NCI-H460 (cell line): ENCODE data around the gene SMAD6. TPM values are rescaled to one million over a fixed set of nuclear protein-coding genes. Genes with fewer than 3 reads are reported as not detected.

Experiments
- DNase-seq: peaks from one replicate; pipeline ENCODE4 v3.0.0-alpha.2; 2016; ENCODE audit warnings: low read depth; ENCODE audit errors: extremely low read depth
- polyA plus RNA-seq: library from polyadenylated mRNA; depleted of rRNA; stranded (reverse); fragments of >200 nt; gene quantifications from 2 replicates; pipeline ENCODE4 v1.2.3, GENCODE V29; 2014; cell fraction: nucleus; rRNA removed
- total RNA-seq: library from RNA; depleted of rRNA; stranded (reverse); fragments of >200 nt; shearing (Covaris generic); gene quantifications from 2 replicates; pipeline ENCODE4 v1.2.3, GENCODE V29; 2014; rRNA removed

SMAD6 gene
- total RNA-seq = 4.0 and 4.8 TPM in 2 replicates
- 21.6 and 24.0 TPM in 2 replicates for polyA plus RNA-seq

DNA sequence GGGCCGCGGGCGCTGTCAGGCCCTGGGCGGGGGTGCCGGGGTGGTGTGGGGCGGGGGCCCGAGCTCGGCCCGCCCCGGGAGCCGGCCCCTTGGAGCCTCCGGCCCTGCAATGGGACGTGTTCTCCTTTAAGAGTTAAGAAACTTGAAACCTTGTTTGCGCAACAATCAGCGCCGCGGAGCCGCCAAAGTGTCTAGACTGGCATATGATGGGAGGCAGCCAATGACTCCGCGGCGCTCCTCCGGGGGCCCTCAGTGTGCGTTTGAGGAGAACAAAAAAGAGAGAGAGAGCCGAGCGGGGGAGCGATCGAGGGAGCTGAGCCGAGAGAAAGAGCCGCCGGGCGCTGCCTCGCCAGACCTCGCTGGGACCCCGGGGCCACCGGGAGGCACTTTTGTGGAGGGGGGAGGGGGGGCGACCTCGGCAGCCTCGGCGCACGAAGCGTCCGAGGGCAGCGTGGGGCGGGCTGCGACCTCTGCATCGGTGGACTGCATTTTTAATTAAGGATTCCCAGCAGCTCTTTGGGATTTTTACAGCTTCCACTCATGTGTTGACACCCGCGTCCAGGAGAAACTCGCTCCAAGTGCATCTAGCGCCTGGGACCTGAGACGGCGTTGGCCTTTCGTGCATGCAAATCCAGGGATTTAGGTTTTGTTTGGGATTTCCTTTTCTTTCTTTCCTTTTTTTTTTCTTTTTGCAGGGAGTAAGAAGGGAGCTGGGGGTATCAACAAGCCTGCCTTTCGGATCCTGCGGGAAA lies at the start of gene SMAD6:
Gene SMAD6 (plus strand): TSS at position 202 of the 752 bp plus-strand sequence. CDS start 1,023 bp downstream, outside the sequence.
- peak; percentile 96 for DNase-seq

DNA sequence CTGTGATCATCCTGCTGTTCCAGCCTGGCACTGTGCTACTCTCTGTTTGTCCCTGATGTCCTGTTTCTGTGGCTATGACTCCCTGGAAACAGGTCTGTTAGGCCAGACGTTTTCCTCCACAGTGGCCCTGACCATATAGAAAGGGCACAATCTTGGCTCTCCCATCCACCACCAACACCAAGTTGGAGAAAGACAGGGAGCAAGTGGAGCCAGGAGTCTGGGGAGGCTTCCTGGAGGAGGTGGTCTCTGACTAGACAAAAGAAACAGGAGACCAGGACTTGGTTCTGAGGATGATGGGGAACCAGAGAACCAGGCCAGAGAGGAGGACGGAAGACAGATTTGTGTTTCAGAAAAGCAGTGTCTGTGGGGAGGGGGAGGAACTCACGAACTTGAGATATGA lies 49.2 kb upstream of the SMAD6 start:
- DNase-seq = no peak

DNA sequence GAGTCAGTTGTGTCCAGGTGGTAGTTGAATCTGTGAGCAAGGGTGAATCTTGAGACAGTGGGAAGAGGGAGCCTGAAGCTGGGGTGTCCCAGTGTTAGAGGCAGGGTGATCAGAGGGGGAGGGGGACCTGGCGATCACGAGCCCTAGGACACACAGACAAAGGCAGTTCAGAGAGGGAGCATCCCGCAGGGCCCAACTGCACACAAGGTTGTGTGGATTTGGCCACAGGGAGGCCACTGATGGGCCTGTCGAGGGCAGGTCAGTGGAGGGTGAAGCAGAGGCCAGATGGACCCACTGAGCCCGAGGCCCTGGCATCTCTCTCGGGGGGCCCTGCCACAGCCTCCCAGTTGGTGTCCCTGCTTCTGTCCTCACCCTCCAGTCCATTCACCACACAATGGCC lies 48.6 kb upstream of the SMAD6 start:
- no peak for DNase-seq

DNA sequence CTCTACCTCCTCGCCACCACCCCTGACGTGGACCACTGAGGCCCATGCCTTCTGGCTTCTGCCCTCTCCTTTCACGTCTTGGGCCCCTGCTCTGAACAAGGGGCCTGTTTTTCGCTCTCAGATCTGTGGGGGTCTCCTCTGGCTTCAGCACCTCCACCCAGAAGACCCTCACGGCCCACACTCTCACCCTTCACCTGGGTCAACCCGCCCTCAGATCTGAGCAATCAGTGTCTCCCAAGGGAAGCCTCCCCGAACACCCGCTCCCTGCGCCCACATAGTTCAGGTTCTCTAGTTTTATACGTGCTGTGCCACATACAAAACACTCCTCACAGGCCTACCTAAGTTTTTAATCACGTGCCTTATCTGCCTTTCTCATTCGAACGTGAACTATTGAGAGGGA lies 48.2 kb upstream of the SMAD6 start:
- no peak for DNase-seq

DNA sequence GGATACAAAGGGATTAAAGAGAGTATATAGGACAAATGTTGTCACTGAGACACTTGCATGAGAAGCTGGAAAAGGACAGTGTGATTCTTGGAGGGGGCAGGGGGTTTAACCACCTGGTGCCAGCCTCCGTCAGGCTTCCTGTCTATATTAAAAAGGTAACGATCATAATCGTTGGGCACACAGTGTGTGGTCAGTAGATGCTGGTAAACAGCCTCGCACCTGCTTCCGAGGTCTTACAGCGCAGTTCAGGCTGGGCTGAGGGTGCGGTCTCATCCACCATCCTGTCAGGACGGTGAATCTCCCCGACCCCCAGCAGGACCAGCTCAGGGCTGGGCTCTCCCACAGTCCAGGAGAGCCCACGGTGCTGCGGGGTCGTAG lies 47.7 kb upstream of the SMAD6 start:
- no peak for DNase-seq

DNA sequence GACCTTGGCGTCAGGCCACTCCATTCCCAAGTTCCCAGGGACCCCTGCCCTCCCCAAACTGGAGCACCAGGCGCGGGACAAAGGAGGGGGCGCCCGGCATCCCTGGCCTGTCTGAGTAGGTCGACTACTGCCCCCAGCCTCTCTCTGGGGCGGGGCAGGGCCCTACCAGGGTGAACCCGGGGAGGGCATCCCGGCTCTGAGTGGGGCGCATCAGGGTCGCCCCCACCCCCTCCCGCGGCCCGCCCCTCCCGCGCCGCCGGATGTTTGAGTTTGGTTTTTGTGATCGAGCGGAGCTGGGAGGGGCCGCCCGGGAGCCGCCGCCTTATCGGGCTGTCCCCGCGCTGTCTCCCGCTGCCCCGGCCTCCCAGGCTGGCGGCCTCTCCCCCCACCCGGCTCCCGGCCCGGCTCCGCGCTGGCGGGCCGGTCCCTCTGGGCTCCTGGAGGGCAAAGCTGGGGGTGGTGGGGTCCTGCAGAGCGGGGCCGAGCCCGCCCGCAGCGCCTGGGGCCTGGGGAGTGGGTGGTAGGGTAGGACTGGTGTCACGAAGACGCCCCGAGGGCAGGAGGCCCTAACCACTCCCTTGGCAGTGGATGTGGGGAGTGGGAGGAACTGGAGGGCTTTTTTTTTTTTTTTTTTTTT lies 47.2 kb upstream of the SMAD6 start:
- no peak for DNase-seq

DNA sequence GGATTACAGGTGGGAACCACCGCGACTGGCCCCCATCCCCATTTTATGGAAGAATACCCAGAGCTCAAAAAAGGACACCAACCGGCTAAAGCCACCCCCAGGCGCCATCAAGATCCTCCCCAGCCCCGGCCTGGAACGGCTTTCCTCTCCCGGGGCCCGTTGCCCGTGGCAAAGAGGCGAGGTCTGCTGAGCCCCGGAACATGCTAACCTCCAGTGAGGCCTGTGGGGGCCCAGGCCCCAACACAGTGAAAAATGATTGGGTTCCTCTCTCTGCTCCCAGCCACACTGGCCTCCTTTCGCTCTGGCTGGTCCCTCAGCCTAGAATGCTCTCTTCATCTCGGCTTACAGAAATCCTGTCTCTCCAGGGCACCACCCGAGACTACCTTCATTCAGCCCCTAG lies 46.5 kb upstream of the SMAD6 start:
- no peak for DNase-seq

DNA sequence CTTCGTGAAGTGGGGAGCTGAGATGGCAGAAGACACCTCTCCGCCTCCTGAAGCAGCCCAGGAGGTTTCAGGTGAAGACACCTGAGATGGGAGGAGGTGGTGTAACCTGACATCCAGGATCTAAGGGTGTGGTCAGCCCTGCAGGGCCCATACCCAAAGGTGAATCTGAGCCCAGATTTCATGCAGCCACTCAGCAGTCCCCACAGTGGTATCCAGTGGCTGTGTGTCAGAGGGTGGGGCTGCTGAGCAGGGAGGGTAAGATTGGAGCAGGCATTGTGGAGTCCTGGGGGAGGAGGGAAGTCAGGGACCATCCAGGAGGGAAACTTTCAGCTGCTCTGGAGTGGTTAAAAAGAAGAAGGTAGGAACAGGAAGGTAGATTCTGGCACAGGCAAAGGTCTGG lies 46.0 kb upstream of the SMAD6 start:
- DNase-seq = no peak

DNA sequence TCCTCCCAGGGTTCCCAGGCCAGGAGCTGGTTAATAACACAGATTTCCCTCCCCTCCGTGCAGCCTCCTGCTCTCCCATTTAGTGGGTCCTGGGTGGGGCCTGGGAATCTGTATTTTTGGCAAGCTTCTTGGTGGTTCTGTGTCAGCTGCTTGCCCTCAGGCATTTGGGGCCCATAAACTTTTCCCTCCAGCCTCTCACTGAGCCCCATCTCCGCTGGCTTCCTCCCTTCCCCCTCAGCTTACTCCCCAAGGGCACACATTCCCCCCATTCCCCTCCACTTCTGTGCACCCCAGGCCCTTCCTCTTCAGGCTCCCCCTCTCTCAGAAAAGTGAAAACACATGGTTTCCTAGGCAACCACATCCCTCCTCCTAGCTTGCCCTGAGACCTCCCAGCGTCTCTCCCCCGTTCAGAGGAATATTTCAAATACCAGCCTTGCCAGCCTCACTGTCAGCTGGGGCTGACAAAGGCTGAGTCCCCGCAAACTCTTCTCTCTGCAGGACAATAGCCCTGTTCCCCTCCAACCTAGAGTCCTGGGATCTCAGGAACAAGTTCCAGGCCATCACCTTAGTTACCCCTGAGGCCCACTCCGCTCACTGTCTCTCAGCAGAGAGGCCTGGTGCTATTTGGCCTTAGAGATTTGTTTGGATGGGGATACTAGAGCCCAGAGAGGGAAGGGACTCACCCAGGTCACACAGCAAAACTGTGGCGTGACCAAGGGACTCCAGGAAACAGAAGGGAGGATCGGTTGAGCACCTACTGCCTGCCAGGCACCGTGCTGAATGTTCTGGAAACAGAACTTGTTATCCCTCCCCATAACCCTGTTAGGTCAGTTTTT lies 44.6 kb upstream of the SMAD6 start:
- no peak for DNase-seq

DNA sequence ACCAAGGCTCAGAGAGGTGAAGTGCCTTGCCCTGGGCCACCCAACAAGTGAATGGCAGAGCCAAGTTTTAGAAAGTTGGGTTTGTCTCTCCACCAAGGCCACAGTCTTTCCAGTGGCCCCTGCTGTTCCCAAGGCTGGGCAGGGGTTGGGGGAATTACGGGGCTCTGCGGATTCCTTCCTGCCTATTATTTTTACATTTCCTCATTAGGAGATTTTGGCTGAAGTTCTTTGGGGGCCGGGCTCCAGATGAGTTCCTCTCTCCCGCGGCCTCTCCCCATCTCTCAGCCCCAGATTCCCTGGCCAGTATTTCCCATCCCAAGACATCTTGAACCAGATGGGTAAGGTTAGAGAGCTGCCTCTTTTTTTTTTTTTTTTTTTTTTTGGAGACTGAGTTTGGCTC lies 44.0 kb upstream of the SMAD6 start:
- no peak for DNase-seq

DNA sequence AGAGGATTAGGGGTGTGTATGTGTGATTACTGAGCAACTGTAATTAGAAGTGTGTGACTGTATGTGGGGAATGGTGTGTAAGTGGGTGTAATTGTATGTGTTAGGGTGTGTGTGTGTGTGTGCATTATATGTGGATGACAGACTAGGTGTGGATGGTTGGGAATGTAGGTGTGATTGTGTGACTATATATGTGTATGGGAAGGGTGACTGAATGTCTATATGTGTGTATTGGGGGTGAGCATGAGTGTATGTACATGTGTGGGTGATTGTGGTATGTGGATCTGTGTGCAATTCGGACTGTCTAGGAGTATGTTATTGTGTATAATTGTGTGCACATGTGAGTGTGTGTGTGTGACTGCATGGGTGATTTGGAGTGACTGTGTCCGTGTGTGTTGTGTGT lies 43.2 kb upstream of the SMAD6 start:
- no peak for DNase-seq

DNA sequence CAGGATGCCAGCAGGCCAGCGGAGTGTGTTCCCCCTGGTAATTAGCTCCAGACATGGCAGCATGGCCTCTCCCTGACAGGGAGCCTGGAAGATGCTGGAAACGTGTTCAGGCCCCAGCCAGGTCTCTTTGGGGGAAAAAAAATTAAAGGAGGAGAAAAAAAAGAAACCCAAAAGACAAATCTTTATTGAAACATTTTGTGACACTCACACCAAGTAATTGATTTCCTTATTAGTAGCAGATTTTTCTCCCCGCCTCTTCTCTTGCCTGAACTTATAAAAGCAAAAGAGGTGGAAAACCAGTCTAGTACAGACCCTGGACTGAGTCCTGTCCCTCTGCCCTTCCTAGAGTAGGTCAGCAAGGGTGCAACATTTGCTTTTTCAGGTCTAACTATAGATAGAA lies 42.7 kb upstream of the SMAD6 start:
- DNase-seq = no peak

DNA sequence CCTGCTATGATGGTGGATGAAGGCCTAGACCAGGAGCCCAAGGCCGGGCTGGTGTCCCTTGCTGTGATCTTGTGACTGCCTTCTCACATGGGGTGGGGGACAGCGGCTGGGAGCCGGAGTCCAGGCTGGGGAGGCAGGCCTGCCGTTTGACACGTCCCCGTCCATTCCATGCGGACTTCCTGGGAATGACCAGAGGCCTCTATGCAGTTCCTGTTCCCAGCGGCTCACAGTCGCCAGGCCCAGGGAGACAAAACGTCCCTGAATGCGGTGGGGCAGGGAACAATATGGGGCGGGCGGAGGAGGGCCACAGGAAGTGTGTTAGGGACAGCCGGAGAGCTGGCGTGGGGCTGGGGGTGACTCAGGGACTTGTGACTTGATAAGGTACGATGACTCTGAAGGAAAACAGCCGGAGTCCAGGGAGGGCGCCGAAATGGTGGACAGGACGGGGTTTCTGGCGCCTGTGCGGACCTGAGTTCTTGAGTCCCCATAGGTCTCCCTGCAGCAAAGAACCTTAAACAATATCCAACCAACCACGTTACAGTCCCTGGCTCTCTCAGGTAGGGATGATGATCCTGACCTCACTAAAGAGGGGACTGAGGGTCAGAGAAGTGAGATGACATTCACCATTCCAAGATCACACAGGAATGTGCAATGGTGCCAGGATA lies 40.5 kb upstream of the SMAD6 start:
- DNase-seq = no peak

DNA sequence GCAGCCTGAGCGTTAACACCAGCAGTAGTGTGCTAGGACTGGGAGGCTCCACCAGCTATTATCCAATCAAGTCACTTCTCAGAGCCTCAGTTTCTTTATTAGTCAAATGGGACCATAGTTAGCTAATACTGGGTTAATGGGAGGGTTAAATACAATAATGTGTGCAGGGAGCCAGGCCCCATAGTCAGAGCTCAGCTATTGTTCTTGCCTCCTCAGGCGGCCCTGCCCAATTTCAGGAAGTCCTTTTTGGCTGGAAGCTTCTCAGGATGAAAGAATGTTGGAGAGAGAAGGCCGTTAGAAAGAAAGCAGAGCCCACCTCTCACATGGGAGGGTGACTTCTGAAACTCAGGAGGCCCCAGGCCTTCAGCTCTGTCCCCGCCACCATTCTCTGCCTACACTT lies 39.5 kb upstream of the SMAD6 start:
- DNase-seq = no peak

DNA sequence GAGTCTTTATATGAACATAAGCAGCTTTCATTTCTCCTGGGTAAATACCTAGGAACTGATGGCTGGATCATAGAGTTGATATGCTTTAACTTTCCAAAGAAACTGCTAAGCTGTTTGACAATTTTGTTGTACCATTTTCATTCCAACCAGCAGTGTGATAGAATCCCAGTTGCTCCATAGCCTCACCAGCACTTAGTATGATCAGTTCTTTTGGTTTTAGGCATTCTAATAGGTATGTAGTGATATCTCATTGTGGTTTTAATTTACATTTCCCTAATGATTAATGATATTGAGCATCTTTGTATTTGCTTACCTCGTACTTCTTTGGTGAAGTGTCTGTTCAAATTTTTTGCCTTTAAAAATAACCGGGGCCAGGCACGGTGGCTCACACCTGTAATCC lies 38.4 kb upstream of the SMAD6 start:
- DNase-seq = no peak

DNA sequence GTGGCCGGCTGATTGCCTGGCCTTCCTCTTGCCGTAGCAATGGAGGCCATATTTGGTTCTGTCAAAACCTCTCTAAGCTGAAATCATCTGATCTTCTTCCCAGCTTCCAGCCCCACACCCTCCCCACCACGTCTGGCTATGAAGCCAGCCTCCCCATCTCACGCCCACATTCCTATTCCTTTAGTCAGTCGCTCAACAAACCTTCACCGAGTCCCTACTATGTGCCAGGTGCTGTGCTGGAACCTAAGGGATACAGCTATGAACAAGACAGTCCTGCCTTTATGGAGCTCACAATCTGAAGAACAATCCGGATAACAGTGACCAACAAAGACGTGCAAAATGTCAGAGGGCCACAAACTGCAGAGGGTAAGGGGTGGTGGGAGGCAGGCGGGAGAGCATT lies 31.9 kb upstream of the SMAD6 start:
- DNase-seq = no peak

DNA sequence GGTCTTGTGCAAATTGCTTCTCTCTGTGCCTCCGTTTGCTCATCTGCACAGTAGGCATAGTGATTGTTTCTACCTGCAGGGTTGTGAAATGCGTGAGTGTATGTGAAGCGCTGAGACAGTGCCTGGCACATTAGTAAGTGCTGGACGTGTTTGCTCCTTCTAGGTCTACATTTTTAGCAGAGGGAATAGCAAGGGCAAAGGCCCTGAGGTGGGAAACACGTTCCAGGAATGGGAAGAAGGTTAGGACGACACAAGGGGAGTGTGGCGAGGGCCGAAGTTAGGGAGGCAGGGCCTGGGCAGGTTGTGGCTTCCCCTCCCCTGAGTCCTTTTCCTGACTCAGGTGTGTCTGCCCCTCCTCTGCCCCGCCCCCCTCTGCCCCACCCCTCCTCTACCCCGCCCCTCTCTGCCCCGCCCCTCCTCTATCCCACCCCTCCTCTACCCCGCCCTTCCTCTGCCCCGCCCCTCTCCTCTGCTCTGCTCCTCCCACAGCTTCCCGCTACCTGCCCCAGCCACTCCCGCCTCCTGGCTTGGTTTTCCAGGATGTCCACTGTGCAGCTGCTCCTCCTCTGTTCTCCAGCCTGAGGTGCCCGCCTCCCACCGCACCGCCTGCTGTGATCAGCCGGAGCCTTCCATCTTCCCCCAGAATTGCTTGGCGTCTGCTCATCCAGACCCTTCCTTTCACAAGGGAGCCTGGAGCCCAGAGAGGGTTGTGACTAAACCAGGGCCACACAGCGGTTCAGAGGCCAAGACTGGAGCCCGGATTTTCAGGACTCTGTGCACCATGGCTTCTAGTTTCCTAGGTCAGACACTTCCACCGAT lies 31.1 kb upstream of the SMAD6 start:
- DNase-seq = no peak

DNA sequence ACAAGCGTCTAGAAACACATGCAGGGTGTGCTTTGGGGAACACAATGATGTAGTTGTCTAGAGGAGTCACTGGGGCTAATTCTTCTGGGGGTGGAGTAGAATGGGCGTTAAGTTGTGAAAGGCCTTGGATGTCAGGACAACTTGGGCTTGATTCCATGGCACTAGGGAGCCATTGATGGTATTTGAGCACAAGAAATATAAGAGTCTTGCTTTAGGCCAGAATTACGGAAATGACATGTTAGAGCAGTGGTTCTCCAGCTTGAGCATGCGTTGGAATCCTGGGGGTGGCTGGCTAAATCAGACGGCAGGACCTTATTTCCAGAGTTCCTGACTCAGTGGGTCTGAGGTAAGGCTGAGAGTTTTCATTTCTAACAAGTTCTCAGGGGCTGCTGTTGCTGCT lies 29.2 kb upstream of the SMAD6 start:
- no peak for DNase-seq

DNA sequence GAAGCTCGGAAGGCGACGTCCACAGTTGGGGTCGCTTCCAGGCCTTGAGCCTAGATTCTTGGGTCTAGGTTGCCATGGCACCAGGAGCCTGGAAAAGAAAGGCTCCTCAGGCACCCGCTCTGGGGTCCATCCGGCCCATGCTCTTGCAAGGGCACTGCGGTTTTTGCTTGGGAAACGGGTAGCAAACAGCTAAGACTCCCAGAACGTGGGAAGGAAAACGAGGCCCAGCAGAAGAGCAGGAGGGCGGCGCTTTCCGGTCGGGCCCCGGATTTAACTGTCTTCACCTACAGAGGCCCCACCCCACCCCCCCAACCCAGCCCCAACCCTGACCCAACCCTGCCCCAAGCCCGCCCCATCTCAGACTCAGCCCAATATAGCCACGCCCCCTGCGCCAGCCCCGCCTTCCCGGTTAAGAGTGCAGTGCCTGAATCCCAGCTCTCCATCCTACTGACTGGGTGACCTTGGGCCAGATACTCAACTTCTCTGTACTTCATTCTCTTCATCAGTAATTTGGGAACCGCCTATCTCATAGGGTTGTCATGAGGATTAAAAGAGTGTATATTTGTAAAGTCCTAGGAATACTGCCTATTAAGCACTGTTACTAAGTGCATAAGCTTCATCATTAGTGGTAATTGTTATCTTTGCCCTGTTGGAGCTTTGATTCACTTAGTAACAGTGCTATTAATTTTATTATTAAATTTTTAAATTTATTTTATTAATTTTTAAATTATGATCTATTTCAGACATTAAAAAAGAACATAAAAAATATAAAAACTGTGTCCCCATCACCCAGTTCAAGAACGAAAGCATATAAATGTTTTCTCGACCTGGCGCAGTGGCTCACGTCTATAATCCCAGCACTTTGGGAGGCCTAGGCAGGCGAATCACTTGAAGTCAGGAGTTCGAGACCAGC lies 28.4 kb upstream of the SMAD6 start:
- DNase-seq = peak; percentile 36
